ENCODE measurements around the gene MADD. TPM values are rescaled to one million over a fixed set of nuclear protein-coding genes. Genes with fewer than 3 reads are reported as not detected.
A peak's percentile ranks its signal among the peaks of the same experiment; 100 is the strongest.

The MADD gene
- total RNA-seq, 1 experiment from 2014 or later = 41.0 TPM

DNA sequence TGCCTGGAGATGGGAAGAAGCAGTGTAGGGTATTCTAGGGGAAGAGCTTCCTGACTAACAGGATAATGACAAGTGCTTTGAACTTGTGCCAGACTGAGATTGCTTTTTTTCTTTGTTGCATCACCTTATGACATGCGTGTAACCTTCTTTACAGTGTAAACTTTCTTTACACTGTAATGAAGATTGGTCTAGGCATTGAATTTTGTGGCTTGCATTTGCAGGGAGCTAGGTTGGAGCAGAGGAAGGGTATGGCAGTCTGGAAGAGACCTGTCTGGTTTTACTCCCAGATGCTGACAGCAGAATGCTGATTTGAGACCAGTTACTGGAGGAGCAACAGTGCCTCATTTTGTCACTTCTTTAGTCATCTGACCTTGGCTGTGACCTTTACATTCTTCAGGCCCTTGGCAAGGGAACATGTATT lies 49.5 kb upstream of the MADD start:
- Histone ChIP-seq H3K23ac (ENCODE audit: insufficient read length, low read depth, low read length) (no peak overlapping the region), H3K27ac (ENCODE audit: insufficient read length, low read depth, low read length) (no peak overlapping the region), H3K18ac (ENCODE audit: insufficient read length, low read depth, low read length) (no peak overlapping the region), H3K9ac (ENCODE audit: extremely low read depth, insufficient read length, low read length) (no peak overlapping the region), H4K5ac (ENCODE audit: insufficient read length, low read depth, low read length) (no peak overlapping the region), H2AK5ac (ENCODE audit: insufficient read length, low read length) (no peak overlapping the region), H3T11ph (ENCODE audit: low read length) (no peak overlapping the region), H3K79me2 (ENCODE audit: insufficient read depth, low read length) (peaks cover 2% of the 10 kb centered on the region; the same call in 1 of the 2 replicates), H3K4me1 (ENCODE audit: insufficient read depth, low read length) (no peaks in the 10 kb centered on the region; the same call in 1 of the 2 replicates), H3K9me3 (ENCODE audit: control insufficient read depth, low read depth, low read length) (no peaks in the 10 kb centered on the region), H2BK120ac (ENCODE audit: low read depth, low read length, poor library complexity, severe bottlenecking) (no peak overlapping the region), H3K23me2 (ENCODE audit: insufficient read length, low read depth, low read length, poor library complexity, severe bottlenecking) (peaks cover 12% of the 10 kb centered on the region), H2BK20ac (ENCODE audit: low read depth, low read length, poor library complexity, severe bottlenecking) (no peak overlapping the region), H3K79me1 (ENCODE audit: insufficient read depth, low read depth, low read length, poor library complexity, severe bottlenecking) (no peaks in the 10 kb centered on the region), H2BK12ac (ENCODE audit: insufficient read length, low read depth, low read length) (no peak overlapping the region), H3K56ac (ENCODE audit: insufficient read length, low read depth, low read length) (no peak overlapping the region), H3K4me2 (ENCODE audit: insufficient read depth, insufficient read length, low read length) (no peak overlapping the region), H3K14ac (ENCODE audit: insufficient read depth, low read length) (no peak overlapping the region), H4K91ac (ENCODE audit: insufficient read length, low read depth, low read length) (no peak overlapping the region), H4K8ac (replicated peaks; ENCODE audit: insufficient read length, low read depth, low read length) (no peak overlapping the region), H3K27me3 (ENCODE audit: insufficient read depth, low read length) (no peaks in the 10 kb centered on the region), H2AFZ (ENCODE audit: low read length) (no peak overlapping the region), H2BK15ac (ENCODE audit: low read depth, low read length) (no peak overlapping the region), H4K20me1 (ENCODE audit: control insufficient read depth, insufficient read depth, insufficient read length) (no peaks in the 10 kb centered on the region), H2BK5ac (ENCODE audit: insufficient read length, low read length) (no peak overlapping the region), H3K4ac (ENCODE audit: low read depth, low read length) (no peak overlapping the region)
- TF ChIP-seq, protein P1, sequence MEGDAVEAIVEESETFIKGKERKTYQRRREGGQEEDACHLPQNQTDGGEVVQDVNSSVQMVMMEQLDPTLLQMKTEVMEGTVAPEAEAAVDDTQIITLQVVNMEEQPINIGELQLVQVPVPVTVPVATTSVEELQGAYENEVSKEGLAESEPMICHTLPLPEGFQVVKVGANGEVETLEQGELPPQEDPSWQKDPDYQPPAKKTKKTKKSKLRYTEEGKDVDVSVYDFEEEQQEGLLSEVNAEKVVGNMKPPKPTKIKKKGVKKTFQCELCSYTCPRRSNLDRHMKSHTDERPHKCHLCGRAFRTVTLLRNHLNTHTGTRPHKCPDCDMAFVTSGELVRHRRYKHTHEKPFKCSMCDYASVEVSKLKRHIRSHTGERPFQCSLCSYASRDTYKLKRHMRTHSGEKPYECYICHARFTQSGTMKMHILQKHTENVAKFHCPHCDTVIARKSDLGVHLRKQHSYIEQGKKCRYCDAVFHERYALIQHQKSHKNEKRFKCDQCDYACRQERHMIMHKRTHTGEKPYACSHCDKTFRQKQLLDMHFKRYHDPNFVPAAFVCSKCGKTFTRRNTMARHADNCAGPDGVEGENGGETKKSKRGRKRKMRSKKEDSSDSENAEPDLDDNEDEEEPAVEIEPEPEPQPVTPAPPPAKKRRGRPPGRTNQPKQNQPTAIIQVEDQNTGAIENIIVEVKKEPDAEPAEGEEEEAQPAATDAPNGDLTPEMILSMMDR (conservative IDR thresholded peaks at IDR 0.05) = no peak
- Mint-ChIP-seq H3K27me3 (ENCODE audit: low read depth) (no peaks in the 10 kb centered on the region), H3K9me3 (no peaks in the 10 kb centered on the region), H3K27ac (peak overlapping the region in 2 of 3 experiments; percentile 32 to 71; a peak in 3 of 7 replicates), H3K36me3 (ENCODE audit: insufficient read depth in 1 of 3, low read depth in 3 of 3) (peaks cover 0 to 58% (median 51%) of the 10 kb centered on the region in 3 experiments; a peak in 5 of 7 replicates), H3K4me3 (no peak overlapping the region), H3K4me1 (peaks cover 24% of the 10 kb centered on the region in 2 experiments)
- no peak for DNase-seq
- WGBS (ENCODE audit: extremely low coverage, insufficient read length, low lambda C conversion rate) = no CpG with 5 or more reads among the region's 1 CpG
